ENCODE measurements around the gene SHH. TPM values are rescaled to one million over a fixed set of nuclear protein-coding genes. Genes with fewer than 3 reads are reported as not detected.

Gene SHH
- polyA plus RNA-seq, 1 experiment, result not detected

GRCh38 chr7:155837126-155837479, 24.8 kb upstream of the SHH start:
- TF ChIP-seq CTCF (IDR thresholded peaks at IDR 0.05; ENCODE audit: low read depth, low read length), result no peak
- H3K4me3 ChIP-seq (ENCODE audit: low read depth, low read length), result no peak overlapping the region

GRCh38 chr7:155836216-155837125, 24.2 kb upstream of the SHH start:
- CTCF ChIA-PET, result no interaction called here
- DNase-seq (ENCODE audit: low read depth, low spot score), result no peak
- Histone ChIP-seq H3K9me3 (ENCODE audit: control insufficient read depth, insufficient read depth, low read length) (peaks cover 32% of the 10 kb centered on the region), H3K27me3 (ENCODE audit: control insufficient read depth, insufficient read depth, low read length) (no peaks in the 10 kb centered on the region), H3K4me3 (ENCODE audit: low read depth, low read length) (no peak overlapping the region), H3K27ac (ENCODE audit: low read depth, low read length) (no peak overlapping the region)
- TF ChIP-seq CTCF (IDR thresholded peaks at IDR 0.05; ENCODE audit: low read depth, low read length), result no peak
- POLR2A ChIA-PET, result no interaction called here

More at GRCh38 chr7:155837126-155837479, 24.8 kb upstream of the SHH start:
- H3K27me3 ChIP-seq (ENCODE audit: control insufficient read depth, insufficient read depth, low read length), result no peaks in the 10 kb centered on the region
- ChIA-PET CTCF (no interaction called here), POLR2A (no interaction called here)
- H3K27ac ChIP-seq (ENCODE audit: low read depth, low read length), result no peak overlapping the region
- no peak for DNase-seq (ENCODE audit: low read depth, low spot score)
- H3K9me3 ChIP-seq (ENCODE audit: control insufficient read depth, insufficient read depth, low read length), result peaks cover 30% of the 10 kb centered on the region

GRCh38 chr7:155835446-155836215, 23.4 kb upstream of the SHH start:
- no peak for DNase-seq (ENCODE audit: low read depth, low spot score)
- no peak for TF ChIP-seq CTCF (IDR thresholded peaks at IDR 0.05; ENCODE audit: low read depth, low read length)
- no peaks in the 10 kb centered on the region for H3K27me3 ChIP-seq (ENCODE audit: control insufficient read depth, insufficient read depth, low read length)
- H3K27ac ChIP-seq (ENCODE audit: low read depth, low read length), result no peak overlapping the region
- no peak overlapping the region for H3K4me3 ChIP-seq (ENCODE audit: low read depth, low read length)
- ChIA-PET POLR2A (no interaction called here), CTCF (no interaction called here)
- H3K9me3 ChIP-seq (ENCODE audit: control insufficient read depth, insufficient read depth, low read length), result peaks cover 37% of the 10 kb centered on the region

- Histone ChIP-seq H3K9me3 (ENCODE audit: control insufficient read depth, insufficient read depth, low read length) (peaks cover 43% of the 10 kb centered on the region), H3K27ac (ENCODE audit: low read depth, low read length) (no peak overlapping the region), H3K4me3 (ENCODE audit: low read depth, low read length) (no peak overlapping the region), H3K27me3 (ENCODE audit: control insufficient read depth, insufficient read depth, low read length) (no peaks in the 10 kb centered on the region)
- no peak for DNase-seq (ENCODE audit: low read depth, low spot score)
- CTCF ChIA-PET, result no interaction called here
- no peak for TF ChIP-seq CTCF (IDR thresholded peaks at IDR 0.05; ENCODE audit: low read depth, low read length)
- POLR2A ChIA-PET, result no interaction called here
These were observed 22.3 kb upstream of the SHH start for GRCh38 chr7:155834486-155835048.

- H3K27me3 ChIP-seq (ENCODE audit: control insufficient read depth, insufficient read depth, low read length), result no peaks in the 10 kb centered on the region
- no peak for TF ChIP-seq CTCF (IDR thresholded peaks at IDR 0.05; ENCODE audit: low read depth, low read length)
- POLR2A ChIA-PET, result no interaction called here
- no peak overlapping the region for H3K4me3 ChIP-seq (ENCODE audit: low read depth, low read length)
- H3K27ac ChIP-seq (ENCODE audit: low read depth, low read length), result no peak overlapping the region
- CTCF ChIA-PET, result no interaction called here
- peaks cover 43% of the 10 kb centered on the region for H3K9me3 ChIP-seq (ENCODE audit: control insufficient read depth, insufficient read depth, low read length)
- DNase-seq (ENCODE audit: low read depth, low spot score), result no peak
These were observed 21.4 kb upstream of the SHH start for GRCh38 chr7:155833651-155834050.
